ENCODE measurements around the gene COL4A2.
"Not testable (repeated sequence)": the region's sequence is repeated elsewhere in the genome, so short reads cannot be mapped to it uniquely, and the experiment has no call there.

The COL4A2 gene

DNA sequence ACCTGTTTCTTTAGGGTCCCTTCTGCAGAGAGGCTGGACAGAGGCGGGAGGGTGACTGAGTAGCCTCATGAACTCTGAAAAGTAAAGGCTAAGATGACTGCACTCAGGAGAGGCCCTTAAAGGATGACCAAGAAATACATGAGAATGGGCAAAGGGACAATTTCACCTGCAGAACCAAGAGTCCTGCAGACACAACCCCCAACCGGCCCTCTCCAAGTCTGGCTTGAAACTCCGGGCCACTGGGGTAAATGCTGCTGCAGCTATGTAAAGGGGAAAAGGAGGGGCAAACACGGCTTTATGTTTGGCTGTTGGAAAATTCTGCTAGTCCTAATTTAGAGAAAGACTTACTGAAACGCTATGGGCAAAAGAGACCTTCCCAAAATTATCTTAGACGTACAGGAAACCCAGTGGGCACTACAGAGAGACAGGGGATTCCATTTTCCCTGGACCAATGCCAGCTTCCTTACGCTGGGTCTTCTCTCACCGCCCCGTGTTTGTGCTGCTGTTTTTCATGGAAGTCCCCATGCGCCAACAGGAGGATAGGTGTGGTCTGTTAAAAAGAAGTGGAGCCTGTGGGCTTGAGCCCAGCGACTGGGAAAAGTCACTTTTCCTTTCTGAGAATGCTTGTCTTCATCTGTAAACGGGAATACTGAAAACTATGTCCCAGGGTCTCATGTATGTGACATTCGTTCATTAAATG is 10.6 kb downstream of the COL4A2 start:
- H3K27me3 Mint-ChIP-seq = peaks cover 37% of the 10 kb centered on the region

DNA sequence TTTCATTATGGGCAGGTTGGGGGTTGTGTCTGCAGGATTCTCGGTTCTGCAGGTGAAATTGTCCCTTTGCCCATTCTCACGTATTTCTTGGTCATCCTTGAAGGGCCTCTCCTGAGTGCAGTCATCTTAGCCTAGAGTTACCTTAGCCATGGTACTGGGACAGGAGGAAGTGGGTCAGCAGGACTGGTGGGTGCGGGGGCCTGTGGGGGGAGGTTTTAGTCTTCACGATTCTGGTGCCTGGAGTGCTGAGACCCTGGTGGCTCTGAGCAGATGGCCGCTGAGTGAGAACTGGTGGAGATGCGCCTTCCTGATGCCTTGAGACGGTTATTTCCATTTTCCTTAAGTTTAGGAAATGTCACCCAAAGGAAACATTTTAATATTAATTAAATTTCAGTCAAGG is 11.8 kb downstream of the COL4A2 start:
- Mint-ChIP-seq H3K9me3 (no peaks in the 10 kb centered on the region), H3K4me1 (peaks cover 9% of the 10 kb centered on the region), H3K27me3 (peaks cover 43% of the 10 kb centered on the region), H3K4me3 (no peak overlapping the region), H3K27ac (no peak overlapping the region)
- no peak for ATAC-seq
- no peak for DNase-seq

More for the DNA sequence above, 10.6 kb downstream of the COL4A2 start:
- H3K4me3 Mint-ChIP-seq = no peak overlapping the region
- DNase-seq (no peak), ATAC-seq (no peak)
- H3K4me1 Mint-ChIP-seq = peaks cover 9% of the 10 kb centered on the region
- no peaks in the 10 kb centered on the region for H3K9me3 Mint-ChIP-seq
- no peak overlapping the region for H3K27ac Mint-ChIP-seq

DNA sequence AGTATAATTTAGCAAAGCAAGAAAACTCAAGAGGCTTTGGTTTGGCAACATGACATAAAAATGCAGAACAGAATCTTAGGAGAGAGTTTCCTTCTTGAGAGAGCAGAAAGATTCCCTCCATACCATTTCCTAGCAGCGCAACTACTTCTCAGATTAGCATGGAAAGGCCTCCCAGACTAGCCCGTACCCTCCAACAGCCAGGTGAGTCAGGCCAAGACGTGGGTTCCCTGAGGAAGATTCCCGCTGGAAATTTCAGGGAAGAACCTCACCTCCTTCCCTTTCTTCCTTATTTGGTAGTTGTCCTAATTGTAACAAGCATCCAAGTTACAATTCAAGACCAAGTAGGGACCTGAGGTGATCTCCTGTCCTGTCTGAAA is 12.3 kb downstream of the COL4A2 start:
- DNase-seq = no peak
- peaks cover 48% of the 10 kb centered on the region for H3K27me3 Mint-ChIP-seq
- ATAC-seq = no peak
- peaks cover 9% of the 10 kb centered on the region for H3K4me1 Mint-ChIP-seq
- H3K4me3 Mint-ChIP-seq = no peak overlapping the region
- no peaks in the 10 kb centered on the region for H3K9me3 Mint-ChIP-seq
- H3K27ac Mint-ChIP-seq = no peak overlapping the region

DNA sequence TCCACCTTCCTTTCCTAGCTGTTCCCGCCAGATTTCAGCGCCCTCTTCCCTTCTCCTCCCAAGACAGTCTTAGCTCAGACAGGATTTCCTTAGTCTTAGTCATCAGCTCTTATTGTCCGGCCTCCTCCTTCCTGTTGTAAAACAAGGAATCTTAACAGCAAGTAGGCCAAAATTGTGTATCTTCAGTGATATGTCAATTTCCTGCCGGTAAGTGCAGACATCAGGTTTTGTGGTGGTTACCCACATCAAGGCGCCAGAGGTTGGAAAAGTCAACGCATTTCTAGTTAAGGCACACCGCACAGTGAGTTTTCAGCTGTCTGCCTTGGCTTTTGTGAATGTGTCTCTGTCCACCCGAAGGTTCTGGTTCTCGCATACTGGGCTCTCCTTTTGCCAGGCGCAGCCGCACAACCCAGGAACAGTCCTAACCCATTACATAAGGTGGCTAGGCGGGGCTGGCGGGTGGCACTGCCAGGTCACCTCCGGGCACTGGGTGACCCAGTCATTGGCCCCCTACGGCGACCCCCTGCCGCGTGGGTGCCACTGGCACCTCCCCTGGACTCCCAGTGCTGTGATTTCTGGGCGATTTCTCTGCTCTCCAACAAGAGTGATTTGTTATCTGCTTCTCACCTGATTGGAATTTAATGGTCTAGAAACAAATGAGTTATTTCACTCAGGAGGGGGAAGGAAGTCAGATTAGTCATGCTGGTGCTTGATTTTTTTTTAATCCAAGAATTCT is 12.9 kb downstream of the COL4A2 start:
- Mint-ChIP-seq H3K27ac (no peak overlapping the region), H3K27me3 (peaks cover 53% of the 10 kb centered on the region), H3K9me3 (no peaks in the 10 kb centered on the region), H3K4me3 (no peak overlapping the region), H3K4me1 (peaks cover 9% of the 10 kb centered on the region)
- DNase-seq (peak in 1 of 2 donors; percentile 55), ATAC-seq (peak; percentile 75)

DNA sequence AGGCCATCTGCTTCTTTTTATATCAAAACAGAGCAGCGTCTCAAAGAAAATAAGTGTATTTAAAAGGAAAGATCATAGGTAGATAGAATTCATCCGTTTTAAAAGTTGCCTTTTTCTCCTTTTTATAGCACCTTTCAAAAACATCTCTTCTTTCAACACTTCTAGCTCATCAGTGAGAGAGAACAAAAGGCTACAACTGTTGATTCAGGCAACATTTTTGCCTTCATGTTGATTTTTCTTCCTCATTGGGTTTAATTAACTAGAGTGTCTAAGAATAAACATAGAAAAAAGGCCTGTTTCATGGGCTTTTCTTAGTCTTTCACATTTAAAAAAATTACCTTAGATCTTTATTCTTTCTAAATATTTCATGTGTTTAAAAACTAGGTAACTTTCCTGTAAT is 13.6 kb downstream of the COL4A2 start:
- H3K27me3 Mint-ChIP-seq = peaks cover 60% of the 10 kb centered on the region
- H3K4me1 Mint-ChIP-seq = peaks cover 9% of the 10 kb centered on the region
- no peaks in the 10 kb centered on the region for H3K9me3 Mint-ChIP-seq
- H3K27ac Mint-ChIP-seq = no peak overlapping the region
- H3K4me3 Mint-ChIP-seq = no peak overlapping the region
- DNase-seq (no peak), ATAC-seq (no peak)

DNA sequence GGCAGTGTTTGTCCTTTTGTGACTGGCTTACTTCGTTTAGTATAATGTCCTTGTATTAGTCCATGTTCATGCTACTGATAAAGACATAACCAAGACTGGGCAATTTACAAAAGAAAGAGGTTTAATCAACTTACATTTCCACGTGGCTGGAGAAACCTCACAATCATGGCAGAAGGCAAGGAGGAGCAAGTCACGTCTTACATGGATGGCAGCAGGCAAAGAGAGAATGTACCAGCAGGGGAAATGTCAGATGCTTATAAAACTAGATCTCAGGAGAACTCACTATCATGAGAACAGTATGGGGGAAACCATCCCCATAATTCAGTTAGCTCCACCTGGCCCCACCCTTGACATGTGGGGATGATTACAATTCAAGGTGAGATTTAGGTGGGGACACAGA is 14.5 kb downstream of the COL4A2 start:
- H3K27ac Mint-ChIP-seq, ATAC-seq, H3K9me3 Mint-ChIP-seq, DNase-seq, H3K4me1 Mint-ChIP-seq, H3K4me3 Mint-ChIP-seq: not testable (repeated sequence)
- H3K27me3 Mint-ChIP-seq = peaks cover 68% of the 10 kb centered on the region

DNA sequence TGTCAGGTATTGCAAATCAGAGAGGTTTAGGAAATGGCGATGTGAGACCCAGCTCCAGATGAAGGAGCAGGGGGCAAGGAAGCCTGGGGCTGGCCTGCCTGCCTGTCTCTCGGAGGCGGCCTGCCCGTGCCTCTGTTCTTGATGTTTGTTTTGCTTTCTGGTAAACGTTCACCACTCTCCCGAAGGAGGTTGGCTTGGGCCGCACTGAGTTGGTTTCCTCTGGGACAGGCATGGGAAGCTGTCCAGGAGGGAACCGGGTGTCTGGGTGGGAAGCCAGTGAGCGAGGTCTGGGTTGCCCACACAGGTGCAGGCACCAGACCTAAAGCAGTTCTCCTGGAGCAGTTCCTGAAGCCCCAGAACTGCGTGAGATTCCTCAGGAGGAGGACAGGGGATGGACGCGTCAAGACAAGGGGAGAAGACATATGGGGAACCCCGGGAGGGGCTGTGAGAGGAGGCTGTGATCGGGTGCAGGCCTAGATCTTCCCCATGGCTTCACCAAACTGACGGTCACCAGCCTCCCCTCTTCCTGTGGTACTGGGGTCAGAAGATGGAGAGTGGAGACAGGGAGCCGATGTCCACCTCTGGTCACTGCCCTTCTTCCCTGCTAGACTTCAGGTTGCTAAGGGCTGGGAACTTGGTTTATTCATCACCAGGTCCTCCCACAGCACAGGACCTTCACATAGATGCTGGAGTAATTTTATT is 15.2 kb downstream of the COL4A2 start:
- Mint-ChIP-seq H3K27ac (no peak overlapping the region), H3K4me1 (peaks cover 9% of the 10 kb centered on the region), H3K4me3 (no peak overlapping the region), H3K27me3 (peaks cover 75% of the 10 kb centered on the region), H3K9me3 (no peaks in the 10 kb centered on the region)
- DNase-seq (no peak), ATAC-seq (no peak)

DNA sequence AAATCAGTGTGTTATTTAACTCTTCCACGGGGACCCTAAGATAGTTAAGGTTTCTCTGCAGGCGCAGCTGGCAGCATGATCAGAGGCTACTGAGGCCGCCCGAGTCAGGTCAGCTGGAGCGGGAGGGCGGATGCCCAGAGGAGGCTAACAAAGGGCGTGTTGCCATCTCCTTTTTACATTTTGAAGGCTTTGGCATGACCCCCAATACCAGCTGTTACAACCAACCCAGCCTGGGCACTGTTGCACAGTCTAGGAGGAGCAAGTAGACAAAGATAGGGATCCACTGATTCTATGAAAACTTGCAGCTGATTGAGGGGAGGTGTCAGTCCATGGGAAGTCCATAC is 15.7 kb downstream of the COL4A2 start:
- DNase-seq = no peak
- H3K9me3 Mint-ChIP-seq = no peaks in the 10 kb centered on the region
- no peak overlapping the region for H3K4me3 Mint-ChIP-seq
- peaks cover 79% of the 10 kb centered on the region for H3K27me3 Mint-ChIP-seq
- ATAC-seq = no peak
- H3K27ac Mint-ChIP-seq = no peak overlapping the region
- peaks cover 9% of the 10 kb centered on the region for H3K4me1 Mint-ChIP-seq

DNA sequence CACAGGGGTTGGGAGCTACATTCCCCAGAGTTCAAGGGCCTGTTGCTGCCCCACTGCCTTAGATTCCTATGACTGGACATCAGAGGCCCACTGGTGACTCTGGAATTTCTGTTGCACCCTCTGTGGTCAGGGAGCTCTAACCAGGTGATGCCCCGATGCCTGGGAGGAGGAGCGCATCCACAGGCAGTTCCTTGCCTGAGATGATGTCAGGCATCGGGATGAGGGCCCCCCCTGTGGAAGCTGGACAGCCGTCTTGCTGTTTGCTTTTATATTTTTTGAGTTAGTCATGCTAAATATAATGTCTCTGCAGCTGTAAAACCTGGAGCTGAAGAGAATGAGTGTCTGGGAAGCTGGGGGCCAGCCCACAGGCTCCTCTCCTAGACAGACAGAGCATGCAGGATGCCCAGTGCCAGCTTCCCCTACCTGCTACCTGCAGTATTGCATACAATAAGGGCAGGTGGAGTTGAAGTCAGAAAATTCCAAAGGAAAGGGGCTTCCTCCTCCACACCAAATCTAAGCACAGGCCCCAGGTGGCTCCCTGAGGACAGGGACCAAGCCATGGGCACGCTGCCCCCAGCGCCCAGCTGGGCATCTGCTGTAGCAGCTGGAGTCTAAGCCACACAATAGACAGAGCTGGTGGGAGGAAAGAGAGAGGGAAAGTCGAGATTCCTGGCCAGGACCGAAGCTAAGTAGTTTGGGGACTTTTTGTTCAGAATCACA is 16.2 kb downstream of the COL4A2 start:
- Mint-ChIP-seq H3K27me3 (peaks cover 82% of the 10 kb centered on the region), H3K27ac (no peak overlapping the region), H3K9me3 (no peaks in the 10 kb centered on the region), H3K4me3 (no peak overlapping the region), H3K4me1 (peaks cover 9% of the 10 kb centered on the region)
- ATAC-seq (no peak), DNase-seq (no peak)

DNA sequence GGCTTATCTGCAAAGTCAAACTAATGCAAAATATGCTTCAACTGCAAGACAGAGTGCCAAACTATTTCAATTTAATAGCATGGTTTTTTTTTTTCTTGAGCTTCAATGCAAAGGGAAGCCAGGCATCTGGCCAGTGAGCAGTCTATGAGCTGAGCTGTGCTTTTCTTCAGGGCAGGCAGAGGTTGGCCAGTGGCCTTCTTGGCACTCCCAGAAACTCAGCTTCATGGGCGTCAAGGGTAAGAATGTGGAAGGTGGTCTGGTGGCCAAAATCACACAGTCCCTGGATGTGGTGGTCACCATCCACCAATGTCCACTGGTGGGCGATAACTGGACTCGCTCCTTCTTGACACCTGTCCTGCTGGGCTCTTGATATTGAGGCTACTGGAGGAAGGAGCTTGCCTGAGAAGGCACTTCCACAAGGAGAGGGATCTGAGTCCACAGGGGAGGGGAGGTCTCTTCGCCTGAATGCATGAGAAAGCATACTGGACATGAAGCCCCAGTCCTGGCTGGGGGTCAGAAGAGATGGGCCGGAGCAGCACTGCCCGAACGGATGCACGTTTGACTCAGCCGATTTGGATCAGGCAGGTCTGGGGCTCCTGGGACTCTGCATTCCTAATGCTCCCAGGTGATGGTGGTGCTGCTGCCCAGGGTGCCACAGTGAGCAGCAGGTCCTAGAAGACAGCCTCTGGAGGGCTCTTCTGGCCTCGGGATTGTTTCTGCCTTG is 17.1 kb downstream of the COL4A2 start:
- H3K4me3 Mint-ChIP-seq = no peak overlapping the region
- no peaks in the 10 kb centered on the region for H3K9me3 Mint-ChIP-seq
- DNase-seq = no peak
- ATAC-seq = no peak
- H3K27me3 Mint-ChIP-seq = peaks cover 82% of the 10 kb centered on the region
- H3K4me1 Mint-ChIP-seq = peaks cover 9% of the 10 kb centered on the region
- no peak overlapping the region for H3K27ac Mint-ChIP-seq

DNA sequence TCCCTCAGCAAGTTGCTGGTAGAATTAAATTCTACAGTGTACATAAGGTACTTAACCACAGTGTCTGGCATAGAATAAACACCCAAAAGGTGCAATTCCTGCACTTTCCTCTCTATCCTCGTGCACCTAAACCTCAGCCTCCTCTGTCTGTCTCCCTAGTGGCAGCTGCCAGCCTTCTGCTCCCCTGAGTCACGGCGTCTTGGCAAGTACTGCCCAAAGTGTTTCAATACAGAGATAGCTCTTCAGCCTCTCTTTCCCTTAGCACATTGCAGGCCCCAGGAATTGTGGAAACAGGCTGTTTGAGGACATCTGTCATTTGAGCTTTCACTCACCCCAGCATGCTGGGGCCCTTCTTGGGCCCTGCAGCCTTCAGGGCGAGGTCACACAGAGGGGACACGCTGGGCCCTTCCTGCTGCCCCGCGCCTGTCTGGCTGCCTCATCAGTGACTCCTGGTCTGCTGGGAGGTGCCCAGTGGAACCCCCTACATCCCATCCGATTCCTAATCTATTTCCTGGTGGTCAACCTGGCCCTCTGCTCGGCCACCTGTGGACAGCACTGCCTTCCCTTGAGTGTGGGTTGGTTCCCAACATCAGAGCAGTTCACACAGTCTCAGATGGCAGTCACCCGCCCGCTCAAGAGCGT is 19.3 kb downstream of the COL4A2 start:
- ATAC-seq = no peak
- peaks cover 91% of the 10 kb centered on the region for H3K27me3 Mint-ChIP-seq

DNA sequence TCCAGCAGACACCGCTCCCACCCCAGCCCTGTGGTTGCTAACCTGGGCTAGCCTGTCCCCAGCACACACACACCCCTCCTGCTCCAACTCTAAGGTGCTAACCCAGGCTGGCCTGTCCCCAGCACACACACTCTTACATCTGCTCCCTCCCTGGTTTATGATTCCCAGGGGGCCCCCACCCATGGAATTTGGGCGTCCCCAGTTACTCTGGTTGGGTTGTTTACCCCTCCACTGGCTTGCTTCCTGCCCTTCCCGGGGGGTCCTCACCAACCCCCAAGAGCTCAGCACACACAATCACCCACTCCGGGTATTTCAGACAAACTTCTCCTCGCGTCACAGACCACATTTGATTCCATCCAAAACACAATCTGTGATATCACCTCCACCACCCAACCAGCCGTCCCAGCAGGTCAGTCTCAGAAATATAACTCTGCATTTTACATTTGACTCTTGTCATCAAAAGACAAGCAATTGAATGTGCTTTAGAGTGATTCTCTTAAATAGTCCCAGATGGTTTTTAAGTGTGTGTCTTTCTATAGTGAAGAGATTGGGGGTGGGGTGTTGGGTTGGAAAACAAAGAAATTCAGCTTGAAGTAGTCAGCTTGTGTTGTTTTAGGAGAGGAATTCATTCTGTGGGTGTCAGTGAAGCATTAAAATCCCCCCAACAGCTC is 20.1 kb downstream of the COL4A2 start:
- Mint-ChIP-seq H3K27ac (peak overlapping the region; percentile 48 to 75), H3K4me1 (no peaks in the 10 kb centered on the region), H3K4me3 (no peak overlapping the region), H3K9me3 (no peaks in the 10 kb centered on the region), H3K27me3 (peaks cover 91% of the 10 kb centered on the region)
- ATAC-seq = no peak
- DNase-seq = no peak

More for the DNA sequence above, 19.3 kb downstream of the COL4A2 start:
- no peaks in the 10 kb centered on the region for H3K9me3 Mint-ChIP-seq
- H3K4me1 Mint-ChIP-seq = no peaks in the 10 kb centered on the region
- H3K4me3 Mint-ChIP-seq = no peak overlapping the region
- no peak overlapping the region for H3K27ac Mint-ChIP-seq
- DNase-seq = no peak

DNA sequence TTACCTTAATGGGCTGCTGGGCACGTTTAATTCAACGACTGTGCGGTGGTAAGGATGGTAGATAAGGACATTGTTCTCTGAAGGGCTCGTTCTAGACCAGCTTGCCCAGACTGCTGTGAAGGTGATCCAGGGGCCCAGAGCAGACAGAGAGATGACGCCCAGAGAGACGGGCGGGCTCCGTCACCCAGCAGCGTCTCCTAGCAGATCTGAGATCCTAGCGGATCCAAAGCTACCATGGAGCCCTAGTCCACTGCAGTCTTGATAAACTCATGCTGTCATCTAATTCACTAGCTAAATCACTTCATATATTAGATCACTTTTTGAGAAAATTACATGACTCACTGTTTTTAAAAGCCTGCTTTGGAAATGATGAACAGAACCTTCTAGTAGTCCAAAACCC is 21.5 kb downstream of the COL4A2 start:
- Mint-ChIP-seq H3K4me3 (no peak overlapping the region), H3K4me1 (no peaks in the 10 kb centered on the region), H3K9me3 (no peaks in the 10 kb centered on the region), H3K27me3 (peaks cover 85% of the 10 kb centered on the region), H3K27ac (no peak overlapping the region)
- no peak for ATAC-seq
- DNase-seq = no peak

DNA sequence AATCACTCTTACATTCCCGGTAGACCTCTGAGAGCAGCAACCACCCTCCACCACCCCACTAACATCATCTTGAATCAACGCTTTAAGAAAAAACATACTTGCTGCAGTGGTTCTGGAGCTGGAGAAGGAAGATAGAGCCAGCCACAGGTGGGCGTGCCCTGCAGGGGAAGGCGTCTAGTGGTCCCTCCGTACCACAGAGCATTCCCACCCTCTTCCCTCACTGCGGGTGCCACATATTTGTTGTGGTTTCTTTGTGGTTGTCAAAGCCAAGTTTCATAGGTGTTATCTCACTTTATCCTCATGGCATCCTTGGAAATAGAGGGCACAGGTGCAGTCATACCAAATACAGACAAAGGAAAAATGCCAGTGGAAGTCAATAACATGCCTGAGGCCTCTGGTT is 22.2 kb downstream of the COL4A2 start:
- Mint-ChIP-seq H3K27me3 (peaks cover 80% of the 10 kb centered on the region), H3K4me1 (no peaks in the 10 kb centered on the region), H3K9me3 (no peaks in the 10 kb centered on the region), H3K4me3 (no peak overlapping the region), H3K27ac (no peak overlapping the region)
- ATAC-seq (no peak), DNase-seq (no peak)
